IMR-90 (cell line): Measurements from ENCODE around the gene TFEB.

Source experiments
- CTCF ChIP-seq: conservative IDR thresholded peaks from 2 replicates; pipeline ENCODE4 v1.5.1; 2012; ENCODE audit warnings: mild to moderate bottlenecking, low read depth, low read length, improper control_type of control experiment
- FOS ChIP-seq: fragments of 150-350 bp; IDR thresholded peaks from 2 replicates; pipeline ENCODE4 v1.6.1; 2016; ENCODE audit warnings: low read depth, low read length
- MAZ ChIP-seq: IDR thresholded peaks from 2 replicates; pipeline ENCODE4 v1.6.1; 2012; ENCODE audit warnings: low read depth, mild to moderate bottlenecking, low read length, improper control_type of control experiment, moderate library complexity, borderline replicate concordance
- POLR2A ChIP-seq: IDR thresholded peaks from 2 replicates; pipeline ENCODE4 v1.6.1; 2012; ENCODE audit warnings: mild to moderate bottlenecking, low read depth, low read length
- RAD21 ChIP-seq: IDR thresholded peaks from 2 replicates; pipeline ENCODE4 v1.6.1; 2012; ENCODE audit warnings: low read length, improper control_type of control experiment

- TF ChIP-seq CTCF (no peak), FOS (no peak), POLR2A (no peak), MAZ (no peak), RAD21 (no peak)
Observed at GRCh38 chr6:41692080-41692675, 43.2 kb downstream of the TFEB start.
